Measurements from ENCODE around the gene PITX1.

- TF ChIP-seq YY1 (IDR thresholded peaks at IDR 0.05) (no peak), REST (IDR thresholded peaks at IDR 0.05) (no peak), CTCF (IDR thresholded peaks at IDR 0.05; ENCODE audit: low read depth, low read length, missing input control) (no peak)
These were observed 51.8 kb downstream of the PITX1 start for GRCh38 chr5:134982230-134982629.

Data from liver (tissue), 2 donors.